HepG2 (cell line): Measurements from ENCODE around the gene TRPV2. TPM values are rescaled to one million over a fixed set of nuclear protein-coding genes. Genes with fewer than 3 reads are reported as not detected.

Experiments
- ATAC-seq: fragments of 200-7000 bp; cut with Tn5 transposase; 3 replicates; pipeline ENCODE4 v1.9.1; 2020; ENCODE audit warnings: mild to moderate bottlenecking, moderate library complexity
- BruUV-seq: library from RNA; stranded (reverse); fragments of 400-500 nt; replicated peaks from 2 replicates; lab custom pipeline; 2021; lab: Mats Ljungman, UMichigan
- CTCF ChIA-PET: fragments of 300-600 bp; formaldehyde crosslinking; extraction: SDS; loops from one replicate; lab custom pipeline; 2021; ENCODE audit warnings: low total read pairs, inconsistent platforms, low intra/inter-chr PET ratio; lab: Yijun Ruan, JAX
- POLR2A ChIA-PET: fragments of 350-600 bp; sonication (Branson Sonifier 250); formaldehyde crosslinking; loops from one replicate; lab custom pipeline; 2020; ENCODE audit warnings: antibody characterized with exemption, inconsistent platforms; lab: Yijun Ruan, JAX
- DNase-seq: peaks from one replicate; pipeline ENCODE4 v3.0.0-alpha.2; 2015; ENCODE audit warnings: low spot score
- FAIRE-seq: peaks from 3 replicates; lab custom pipeline; 2011; peaks lifted over from hg19 to GRCh38; lab: Jason Lieb, UNC
- H2AFZ ChIP-seq: one replicate; pipeline ENCODE4 v1.6.1; 2011; ENCODE audit warnings: low read length, inconsistent platforms
- H3K27ac ChIP-seq: fragments of 300-600 bp; 3 replicates; pipeline ENCODE4 v1.8.0; 2011; ENCODE audit warnings: mixed run types, mild to moderate bottlenecking, mixed read lengths, low read length, inconsistent platforms; ENCODE audit not compliant: insufficient read depth; ENCODE audit errors: extremely low read length
- H3K27me3 ChIP-seq, 2 experiments: fragments of 200-600 bp in 1 of 2; 2 replicates in 1 of 2; 3 replicates in 1 of 2; pipeline versions ENCODE4 v1.6.0 to v1.8.0; 2011; ENCODE audit warnings: low read length in 2 of 2, mild to moderate bottlenecking in 2 of 2, moderate library complexity in 2 of 2, inconsistent platforms in 1 of 2; ENCODE audit not compliant: insufficient read depth in 2 of 2, control insufficient read depth in 1 of 2
- H3K36me3 ChIP-seq, 2 experiments: fragments of 200-600 bp in 1 of 2; replicated peaks in 1 of 2; 2 replicates in 1 of 2; 3 replicates in 1 of 2; pipeline versions ENCODE4 v1.5.1 to v1.8.0; 2011; ENCODE audit warnings: low read length in 2 of 2, inconsistent platforms in 1 of 2; ENCODE audit not compliant: insufficient read depth in 2 of 2, control insufficient read depth in 1 of 2
- H3K4me1 ChIP-seq: 2 replicates; pipeline ENCODE4 v1.5.1; 2012; ENCODE audit warnings: low read length, inconsistent platforms; ENCODE audit not compliant: insufficient read depth
- H3K4me2 ChIP-seq: 2 replicates; pipeline ENCODE4 v1.6.0; 2011; ENCODE audit warnings: low read depth, low read length, inconsistent platforms
- H3K4me3 ChIP-seq, 3 experiments: fragments of 200-600 bp in 1 of 3; sonication (generic), shearing (Covaris generic) in 1 of 3; replicated peaks in 1 of 3; 2 replicates each; pipeline ENCODE4 v1.5.1; 2011 to 2016; ENCODE audit warnings: low read length in 3 of 3, inconsistent platforms in 2 of 3, low read depth in 2 of 3, mild to moderate bottlenecking in 2 of 3, control low read depth in 1 of 3, mixed read lengths in 1 of 3; ENCODE audit not compliant: insufficient read depth in 1 of 3
- H3K79me2 ChIP-seq: one replicate; pipeline ENCODE4 v1.6.1; 2011; ENCODE audit warnings: low read length, inconsistent platforms; ENCODE audit not compliant: insufficient read depth
- H3K9ac ChIP-seq: 2 replicates; pipeline ENCODE4 v1.6.0; 2011; ENCODE audit warnings: mild to moderate bottlenecking, low read depth, low read length, inconsistent platforms; ENCODE audit not compliant: insufficient read depth
- H3K9me3 ChIP-seq: 2 replicates; pipeline ENCODE4 v1.5.1; 2012; ENCODE audit warnings: mild to moderate bottlenecking, low read length
- H4K20me1 ChIP-seq: 2 replicates; pipeline ENCODE4 v1.6.0; 2011; ENCODE audit warnings: inconsistent platforms, mild to moderate bottlenecking, low read length, moderate library complexity; ENCODE audit not compliant: insufficient read depth
- BORCS8-MEF2B ChIP-seq: sonication (generic); formaldehyde crosslinking; IDR thresholded peaks from 2 replicates; pipeline ENCODE4 v1.8.0; 2022; ENCODE audit warnings: mild to moderate bottlenecking, missing genetic modification reagents
- MLLT10 ChIP-seq: sonication (generic); formaldehyde crosslinking; IDR thresholded peaks from 2 replicates; pipeline ENCODE4 v1.4.0; 2020; ENCODE audit warnings: missing genetic modification reagents
- RFXANK ChIP-seq: IDR thresholded peaks from 2 replicates; pipeline ENCODE4 v1.6.1; 2016
- SIN3B ChIP-seq: fragments of 150-350 bp; IDR thresholded peaks from 2 replicates; pipeline ENCODE4 v1.6.1; 2014; ENCODE audit warnings: low read length
- SOX5 ChIP-seq: IDR thresholded peaks from 2 replicates; pipeline ENCODE4 v1.6.1; 2016; ENCODE audit warnings: borderline replicate concordance
- ZNF318 ChIP-seq: sonication (generic); formaldehyde crosslinking; IDR thresholded peaks from 2 replicates; pipeline ENCODE4 v1.4.0; 2020; ENCODE audit warnings: mild to moderate bottlenecking, missing genetic modification reagents
- ZNF597 ChIP-seq: sonication (generic); formaldehyde crosslinking; IDR thresholded peaks from 2 replicates; pipeline ENCODE4 v1.5.0; 2020; ENCODE audit warnings: missing genetic modification reagents
- WGBS: methylation state at CpG from one replicate; pipeline ENCODE4 v1.1.6; 2017; ENCODE audit warnings: low lambda C conversion rate; 5-methylcytosine and 5-hydroxymethylcytosine counted together
- in situ Hi-C: cut with HindIII; loops from 2 replicates; pipeline ENCODE4 v1.10.0; 2017; ENCODE audit warnings: low pct_unique_long_range_greater_than_20kb; ENCODE audit not compliant: extremely low pct_ligation_motif_present
- intact Hi-C: fragments of 100-400 bp; cut with micrococcal nuclease; formaldehyde crosslinking; loops from one replicate; pipeline ENCODE4 v1.10.0; 2022; ENCODE audit not compliant: unreplicated experiment
- polyA plus RNA-seq, 8 experiments: library from polyadenylated mRNA; depleted of rRNA in 3 of 8; stranded (reverse) in 7 of 8; unstranded in 1 of 8; fragments of >200 nt; fragmentation: Illumina TruSeq in 4 of 8; extraction: Trizol in 4 of 8; gene quantifications; 2 replicates each; pipeline versions ENCODE4 v1.2.1 to v1.2.3, GENCODE V29; 2011 to 2016; ENCODE audit warnings: low read depth in 4 of 8, missing spikeins in 1 of 8, mixed read lengths in 1 of 8; ENCODE audit not compliant: insufficient read depth in 1 of 8
- total RNA-seq, 5 experiments: library from RNA; depleted of rRNA; stranded (reverse); fragments of >200 nt; fragmentation: Illumina TruSeq; extraction: Trizol; gene quantifications; 2 replicates each; pipeline ENCODE4 v1.2.3, GENCODE V29; 2016; ENCODE audit warnings: low read depth in 1 of 5
- TF ChIP-seq, protein P1 (sequence below): sonication (generic); formaldehyde crosslinking; IDR thresholded peaks from 2 replicates; pipeline ENCODE4 v1.4.0; 2020; ENCODE audit warnings: missing genetic modification reagents, borderline replicate concordance

Gene TRPV2
- total and polyA plus RNA-seq, 2 of the 13 experiments (the other 11 are each of a cell fraction or from before 2014, with no cell fraction given): 13.6 to 21.3 TPM

GRCh38 chr17:16422416-16422815 is 7.0 kb downstream of the TRPV2 start:
- Histone ChIP-seq H3K36me3 (no peaks in the 10 kb centered on the region; a peak in 1 of 5 replicates), H3K27ac (no peak overlapping the region), H3K4me1 (peaks cover 53% of the 10 kb centered on the region), H3K9me3 (no peaks in the 10 kb centered on the region), H3K4me3 (no peak overlapping the region), H3K79me2 (no peaks in the 10 kb centered on the region), H2AFZ (no peak overlapping the region), H3K4me2 (no peak overlapping the region), H3K27me3 (no peaks in the 10 kb centered on the region), H4K20me1 (no peaks in the 10 kb centered on the region), H3K9ac (no peak overlapping the region)
- TF ChIP-seq ZNF318 (CRISPR knock-in tag): no peak
- TF ChIP-seq ZNF597 (CRISPR knock-in tag): no peak
- TF ChIP-seq BORCS8-MEF2B (CRISPR knock-in tag): no peak
- TF ChIP-seq SOX5 (CRISPR knock-in tag): no peak
- TF ChIP-seq MLLT10 (CRISPR knock-in tag): no peak
- no peak for TF ChIP-seq SIN3B
- TF ChIP-seq RFXANK (CRISPR knock-in tag): no peak
- TF ChIP-seq, protein P1, sequence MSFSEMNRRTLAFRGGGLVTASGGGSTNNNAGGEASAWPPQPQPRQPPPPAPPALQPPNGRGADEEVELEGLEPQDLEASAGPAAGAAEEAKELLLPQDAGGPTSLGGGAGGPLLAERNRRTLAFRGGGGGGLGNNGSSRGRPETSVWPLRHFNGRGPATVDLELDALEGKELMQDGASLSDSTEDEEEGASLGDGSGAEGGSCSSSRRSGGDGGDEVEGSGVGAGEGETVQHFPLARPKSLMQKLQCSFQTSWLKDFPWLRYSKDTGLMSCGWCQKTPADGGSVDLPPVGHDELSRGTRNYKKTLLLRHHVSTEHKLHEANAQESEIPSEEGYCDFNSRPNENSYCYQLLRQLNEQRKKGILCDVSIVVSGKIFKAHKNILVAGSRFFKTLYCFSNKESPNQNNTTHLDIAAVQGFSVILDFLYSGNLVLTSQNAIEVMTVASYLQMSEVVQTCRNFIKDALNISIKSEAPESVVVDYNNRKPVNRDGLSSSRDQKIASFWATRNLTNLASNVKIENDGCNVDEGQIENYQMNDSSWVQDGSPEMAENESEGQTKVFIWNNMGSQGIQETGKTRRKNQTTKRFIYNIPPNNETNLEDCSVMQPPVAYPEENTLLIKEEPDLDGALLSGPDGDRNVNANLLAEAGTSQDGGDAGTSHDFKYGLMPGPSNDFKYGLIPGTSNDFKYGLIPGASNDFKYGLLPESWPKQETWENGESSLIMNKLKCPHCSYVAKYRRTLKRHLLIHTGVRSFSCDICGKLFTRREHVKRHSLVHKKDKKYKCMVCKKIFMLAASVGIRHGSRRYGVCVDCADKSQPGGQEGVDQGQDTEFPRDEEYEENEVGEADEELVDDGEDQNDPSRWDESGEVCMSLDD (CRISPR knock-in tag): no peak
- no TSS peak for BruUV-seq
- ChIA-PET CTCF (no interaction called here), POLR2A (interaction anchor here (2.0 kb wide), 1 partner anchor 16 kb away, joined by 8 read pairs; no protein-coding TSS in a partner anchor)
- in situ Hi-C loops: no loop called here
- FAIRE-seq (no peak), DNase-seq (no peak), ATAC-seq (no peak)
- 97% methylated on average over 3 of the region's 7 CpGs for WGBS
- intact Hi-C loops: no loop called here
